HEK293 (cell line): ENCODE results near the gene CHD1L.

Experiments
- CTCF ChIA-PET: fragments of 350-600 bp; formaldehyde crosslinking; extraction: SDS; loops from one replicate; lab custom pipeline; 2021; ENCODE audit warnings: antibody characterized with exemption; lab: Yijun Ruan, JAX
- POLR2A ChIA-PET: fragments of 300-600 bp; formaldehyde crosslinking; extraction: SDS; loops from one replicate; lab custom pipeline; 2020; ENCODE audit warnings: antibody characterized with exemption, inconsistent platforms; lab: Yijun Ruan, JAX
- H3K27ac ChIP-seq: fragments of 200-500 bp; sonication (Bioruptor generic); 2 replicates; pipeline ENCODE4 v1.5.1; 2014; ENCODE audit warnings: low read depth, low read length, control low read depth, inconsistent platforms; ENCODE audit errors: extremely low read depth
- H3K36me3 ChIP-seq, 2 experiments: fragments of 200-500 bp in 1 of 2; sonication (Bioruptor generic) in 1 of 2; 1 replicate in 1 of 2; 2 replicates in 1 of 2; pipeline ENCODE4 v1.5.1; 2014 to 2017; ENCODE audit warnings: inconsistent platforms in 2 of 2, low read length in 2 of 2; ENCODE audit not compliant: control insufficient read depth in 2 of 2, insufficient read depth in 1 of 2
- H3K4me1 ChIP-seq: fragments of 200-500 bp; sonication (Bioruptor generic); 2 replicates; pipeline ENCODE4 v1.5.1; 2014; ENCODE audit warnings: mild to moderate bottlenecking, low read length, inconsistent platforms; ENCODE audit not compliant: control insufficient read depth, insufficient read depth
- H3K4me3 ChIP-seq: 2 replicates; pipeline ENCODE4 v1.5.1; 2011; ENCODE audit warnings: low read depth, mild to moderate bottlenecking, control low read depth, low read length, moderate library complexity
- H3K9me3 ChIP-seq: fragments of 200-500 bp; sonication (Bioruptor generic); 2 replicates; pipeline ENCODE4 v1.5.1; 2014; ENCODE audit warnings: low read depth, low read length, inconsistent platforms; ENCODE audit not compliant: control insufficient read depth, insufficient read depth
- ELK4 ChIP-seq: IDR thresholded peaks from 2 replicates; pipeline ENCODE4 v1.6.1; 2011; ENCODE audit warnings: mild to moderate bottlenecking, low read depth, low read length, borderline replicate concordance
- MZF1 ChIP-seq: fragments of 450-650 bp; formaldehyde crosslinking; IDR thresholded peaks from 2 replicates; pipeline ENCODE4 v1.5.1; 2017; ENCODE audit warnings: missing biosample characterization, missing genetic modification characterization, borderline replicate concordance
- REPIN1 ChIP-seq: fragments of 450-650 bp; formaldehyde crosslinking; IDR thresholded peaks from 2 replicates; pipeline ENCODE4 v1.5.1; 2017; ENCODE audit warnings: missing biosample characterization, missing genetic modification characterization, low read depth
- TRIM28 ChIP-seq: IDR thresholded peaks from 2 replicates; pipeline ENCODE4 v1.6.1; 2011; ENCODE audit warnings: low read length, control low read depth, borderline replicate concordance
- ZBTB1 ChIP-seq: fragments of 450-650 bp; formaldehyde crosslinking; IDR thresholded peaks from 2 replicates; pipeline ENCODE4 v1.5.1; 2016; ENCODE audit warnings: missing biosample characterization, missing genetic modification characterization
- ZBTB8A ChIP-seq: fragments of 450-650 bp; formaldehyde crosslinking; IDR thresholded peaks from 2 replicates; pipeline ENCODE4 v1.5.1; 2016; ENCODE audit warnings: missing biosample characterization, missing genetic modification characterization
- ZFP37 ChIP-seq: fragments of 450-650 bp; formaldehyde crosslinking; IDR thresholded peaks from 2 replicates; pipeline ENCODE4 v1.5.1; 2016; ENCODE audit warnings: missing biosample characterization, missing genetic modification characterization
- ZFP41 ChIP-seq: fragments of 450-650 bp; formaldehyde crosslinking; IDR thresholded peaks from 2 replicates; pipeline ENCODE4 v1.5.1; 2016; ENCODE audit warnings: missing biosample characterization, missing genetic modification characterization, borderline replicate concordance
- ZIC2 ChIP-seq: fragments of 450-650 bp; formaldehyde crosslinking; IDR thresholded peaks from 2 replicates; pipeline ENCODE4 v1.5.1; 2016; ENCODE audit warnings: missing biosample characterization, missing genetic modification characterization
- ZNF121 ChIP-seq: fragments of 450-650 bp; formaldehyde crosslinking; IDR thresholded peaks from 2 replicates; pipeline ENCODE4 v1.5.1; 2016; ENCODE audit warnings: missing biosample characterization, missing genetic modification characterization
- ZNF350 ChIP-seq: fragments of 450-650 bp; formaldehyde crosslinking; IDR thresholded peaks from 2 replicates; pipeline ENCODE4 v1.5.0; 2017; ENCODE audit warnings: missing biosample characterization, mild to moderate bottlenecking, missing genetic modification characterization
- ZNF354C ChIP-seq: fragments of 450-650 bp; formaldehyde crosslinking; IDR thresholded peaks from 2 replicates; pipeline ENCODE4 v1.5.1; 2016; ENCODE audit warnings: missing biosample characterization, missing genetic modification characterization, low read depth, borderline replicate concordance
- ZNF362 ChIP-seq: fragments of 450-650 bp; formaldehyde crosslinking; IDR thresholded peaks from 2 replicates; pipeline ENCODE4 v1.5.1; 2016; ENCODE audit warnings: missing biosample characterization, missing genetic modification characterization
- ZNF391 ChIP-seq: fragments of 450-650 bp; formaldehyde crosslinking; IDR thresholded peaks from 2 replicates; pipeline ENCODE4 v1.5.1; 2016; ENCODE audit warnings: low read depth, missing biosample characterization, missing genetic modification characterization, borderline replicate concordance
- ZNF514 ChIP-seq: fragments of 450-650 bp; formaldehyde crosslinking; IDR thresholded peaks from 2 replicates; pipeline ENCODE4 v1.5.1; 2016; ENCODE audit warnings: missing biosample characterization, missing genetic modification characterization
- ZNF558 ChIP-seq: fragments of 450-650 bp; formaldehyde crosslinking; IDR thresholded peaks from 2 replicates; pipeline ENCODE4 v1.5.1; 2016; ENCODE audit warnings: missing biosample characterization, missing genetic modification characterization
- ZNF580 ChIP-seq: fragments of 450-650 bp; formaldehyde crosslinking; IDR thresholded peaks from 2 replicates; pipeline ENCODE4 v1.5.1; 2016; ENCODE audit warnings: missing biosample characterization, missing genetic modification characterization
- ZNF785 ChIP-seq: fragments of 450-650 bp; formaldehyde crosslinking; IDR thresholded peaks from 2 replicates; pipeline ENCODE4 v1.5.1; 2016; ENCODE audit warnings: missing biosample characterization, missing genetic modification characterization
- ZNF791 ChIP-seq: fragments of 450-650 bp; formaldehyde crosslinking; IDR thresholded peaks from 2 replicates; pipeline ENCODE4 v1.5.1; 2016; ENCODE audit warnings: missing biosample characterization, missing genetic modification characterization
- ZSCAN30 ChIP-seq: fragments of 450-650 bp; IDR thresholded peaks from 2 replicates; pipeline ENCODE4 v1.5.1; 2018; ENCODE audit warnings: missing biosample characterization, mild to moderate bottlenecking, missing genetic modification characterization, moderate library complexity
- TF ChIP-seq, protein P1 (sequence below): fragments of 450-650 bp; formaldehyde crosslinking; IDR thresholded peaks from 2 replicates; pipeline ENCODE4 v1.5.1; 2016; ENCODE audit warnings: missing biosample characterization, missing genetic modification characterization, borderline replicate concordance
- TF ChIP-seq, protein P2 (sequence below): fragments of 450-650 bp; formaldehyde crosslinking; IDR thresholded peaks from 2 replicates; pipeline ENCODE4 v1.5.1; 2017; ENCODE audit warnings: missing biosample characterization, mild to moderate bottlenecking, missing genetic modification characterization, moderate library complexity
- TF ChIP-seq, protein P3 (sequence below): fragments of 450-650 bp; formaldehyde crosslinking; IDR thresholded peaks from 2 replicates; pipeline ENCODE4 v1.5.1; 2016; ENCODE audit warnings: missing biosample characterization, missing genetic modification characterization

CHD1L gene

GRCh38 chr1:147281950-147282349, 39.5 kb downstream of the CHD1L start:
- no peak overlapping the region for H3K4me3 ChIP-seq
- no peaks in the 10 kb centered on the region for H3K9me3 ChIP-seq
- CTCF ChIA-PET, result interaction anchor here (1.0 to 2.4 kb wide), 2 partner anchors 9 to 11 kb away, joined by 3 to 9 read pairs; no protein-coding TSS in a partner anchor
- TF ChIP-seq ZNF354C, result no peak
- no peak for TF ChIP-seq ZFP41 (tag by site-specific recombination)
- no peak for TF ChIP-seq ZBTB1 (tag by site-specific recombination)
- no peak for TF ChIP-seq ZNF558 (tag by site-specific recombination)
- no peak for TF ChIP-seq ZIC2 (tag by site-specific recombination)
- TF ChIP-seq ZNF514 (tag by site-specific recombination), result no peak
- no peak for TF ChIP-seq REPIN1 (tag by site-specific recombination)
- no peak for TF ChIP-seq ZNF391 (tag by site-specific recombination)
- TF ChIP-seq ZNF121 (tag by site-specific recombination), result no peak
- TF ChIP-seq, protein P1, sequence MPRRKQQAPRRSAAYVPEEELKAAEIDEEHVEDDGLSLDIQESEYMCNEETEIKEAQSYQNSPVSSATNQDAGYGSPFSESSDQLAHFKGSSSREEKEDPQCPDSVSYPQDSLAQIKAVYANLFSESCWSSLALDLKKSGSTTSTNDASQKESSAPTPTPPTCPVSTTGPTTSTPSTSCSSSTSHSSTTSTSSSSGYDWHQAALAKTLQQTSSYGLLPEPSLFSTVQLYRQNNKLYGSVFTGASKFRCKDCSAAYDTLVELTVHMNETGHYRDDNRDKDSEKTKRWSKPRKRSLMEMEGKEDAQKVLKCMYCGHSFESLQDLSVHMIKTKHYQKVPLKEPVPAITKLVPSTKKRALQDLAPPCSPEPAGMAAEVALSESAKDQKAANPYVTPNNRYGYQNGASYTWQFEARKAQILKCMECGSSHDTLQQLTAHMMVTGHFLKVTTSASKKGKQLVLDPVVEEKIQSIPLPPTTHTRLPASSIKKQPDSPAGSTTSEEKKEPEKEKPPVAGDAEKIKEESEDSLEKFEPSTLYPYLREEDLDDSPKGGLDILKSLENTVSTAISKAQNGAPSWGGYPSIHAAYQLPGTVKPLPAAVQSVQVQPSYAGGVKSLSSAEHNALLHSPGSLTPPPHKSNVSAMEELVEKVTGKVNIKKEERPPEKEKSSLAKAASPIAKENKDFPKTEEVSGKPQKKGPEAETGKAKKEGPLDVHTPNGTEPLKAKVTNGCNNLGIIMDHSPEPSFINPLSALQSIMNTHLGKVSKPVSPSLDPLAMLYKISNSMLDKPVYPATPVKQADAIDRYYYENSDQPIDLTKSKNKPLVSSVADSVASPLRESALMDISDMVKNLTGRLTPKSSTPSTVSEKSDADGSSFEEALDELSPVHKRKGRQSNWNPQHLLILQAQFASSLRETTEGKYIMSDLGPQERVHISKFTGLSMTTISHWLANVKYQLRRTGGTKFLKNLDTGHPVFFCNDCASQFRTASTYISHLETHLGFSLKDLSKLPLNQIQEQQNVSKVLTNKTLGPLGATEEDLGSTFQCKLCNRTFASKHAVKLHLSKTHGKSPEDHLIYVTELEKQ (tag by site-specific recombination), result no peak
- no peak overlapping the region for H3K27ac ChIP-seq
- peaks cover 28 to 93% of the 10 kb centered on the region in 2 experiments for H3K36me3 ChIP-seq
- POLR2A ChIA-PET, result no interaction called here
- H3K4me1 ChIP-seq, result no peaks in the 10 kb centered on the region

DNA sequence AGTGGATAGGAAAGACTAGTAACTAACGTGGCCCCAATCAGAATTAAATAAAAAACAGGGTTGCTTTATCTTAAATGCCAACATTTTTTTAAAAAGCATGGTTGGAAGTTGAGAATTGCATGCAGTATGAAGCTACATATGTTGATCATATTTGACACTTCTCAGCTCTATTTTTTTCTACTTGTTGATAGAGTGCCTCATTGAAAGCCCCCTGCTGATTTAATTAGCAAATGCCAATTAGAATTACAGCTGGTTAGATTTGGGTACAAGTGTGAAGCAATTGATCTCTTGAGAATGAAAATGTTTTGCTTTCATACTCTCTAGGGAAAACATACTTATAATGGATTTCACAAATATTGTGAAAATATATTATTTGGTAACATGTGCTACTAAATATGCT, 40.5 kb downstream of the CHD1L start:
- no peak for TF ChIP-seq ZNF785 (tag by site-specific recombination)
- no peak for TF ChIP-seq MZF1 (tag by site-specific recombination)
- TF ChIP-seq ZBTB8A (tag by site-specific recombination), result no peak
- TF ChIP-seq ZFP37, result no peak
- Histone ChIP-seq H3K4me1 (no peaks in the 10 kb centered on the region), H3K27ac (no peak overlapping the region), H3K9me3 (no peaks in the 10 kb centered on the region), H3K36me3 (peaks cover 37 to 93% of the 10 kb centered on the region in 2 experiments), H3K4me3 (no peak overlapping the region)
- ChIA-PET POLR2A (no interaction called here), CTCF (interaction anchor here (0.7 to 2.4 kb wide), 2 partner anchors 10 to 106 kb away, joined by 4 to 9 read pairs; no protein-coding TSS in a partner anchor)

- Histone ChIP-seq H3K36me3 (peaks cover 58 to 99% of the 10 kb centered on the region in 2 experiments), H3K4me3 (no peak overlapping the region), H3K27ac (no peak overlapping the region), H3K4me1 (no peaks in the 10 kb centered on the region), H3K9me3 (no peaks in the 10 kb centered on the region)
- POLR2A ChIA-PET, result no interaction called here
- CTCF ChIA-PET, result no interaction called here
- TF ChIP-seq ZNF350 (tag by site-specific recombination) (no peak), ZSCAN30 (tag by site-specific recombination) (no peak), ZNF362 (tag by site-specific recombination) (no peak), ZNF580 (tag by site-specific recombination) (no peak), TRIM28 (no peak), ELK4 (no peak), ZNF791 (tag by site-specific recombination) (no peak)
- TF ChIP-seq, protein P2, sequence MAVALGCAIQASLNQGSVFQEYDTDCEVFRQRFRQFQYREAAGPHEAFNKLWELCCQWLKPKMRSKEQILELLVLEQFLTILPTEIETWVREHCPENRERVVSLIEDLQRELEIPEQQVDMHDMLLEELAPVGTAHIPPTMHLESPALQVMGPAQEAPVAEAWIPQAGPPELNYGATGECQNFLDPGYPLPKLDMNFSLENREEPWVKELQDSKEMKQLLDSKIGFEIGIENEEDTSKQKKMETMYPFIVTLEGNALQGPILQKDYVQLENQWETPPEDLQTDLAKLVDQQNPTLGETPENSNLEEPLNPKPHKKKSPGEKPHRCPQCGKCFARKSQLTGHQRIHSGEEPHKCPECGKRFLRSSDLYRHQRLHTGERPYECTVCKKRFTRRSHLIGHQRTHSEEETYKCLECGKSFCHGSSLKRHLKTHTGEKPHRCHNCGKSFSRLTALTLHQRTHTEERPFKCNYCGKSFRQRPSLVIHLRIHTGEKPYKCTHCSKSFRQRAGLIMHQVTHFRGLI (tag by site-specific recombination), result no peak
- TF ChIP-seq, protein P3, sequence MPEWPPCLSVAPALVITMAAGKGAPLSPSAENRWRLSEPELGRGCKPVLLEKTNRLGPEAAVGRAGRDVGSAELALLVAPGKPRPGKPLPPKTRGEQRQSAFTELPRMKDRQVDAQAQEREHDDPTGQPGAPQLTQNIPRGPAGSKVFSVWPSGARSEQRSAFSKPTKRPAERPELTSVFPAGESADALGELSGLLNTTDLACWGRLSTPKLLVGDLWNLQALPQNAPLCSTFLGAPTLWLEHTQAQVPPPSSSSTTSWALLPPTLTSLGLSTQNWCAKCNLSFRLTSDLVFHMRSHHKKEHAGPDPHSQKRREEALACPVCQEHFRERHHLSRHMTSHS (tag by site-specific recombination), result no peak
Measured at GRCh38 chr1:147287133-147287865, 44.8 kb downstream of the CHD1L start.
